Right lobe of liver (tissue), 6 donors: Measurements from ENCODE around the gene PXDN. TPM values are rescaled to one million over a fixed set of nuclear protein-coding genes. Genes with fewer than 3 reads are reported as not detected.

Source experiments
- ATAC-seq, 4 donors: fragments of 200-7000 bp; cut with Tn5 transposase; one replicate each; pipeline ENCODE4 v1.9.1; 2020; ENCODE audit warnings: mild to moderate bottlenecking in 4 of 4, moderate library complexity in 4 of 4
- DNase-seq, 3 donors: peaks; one replicate each; pipeline ENCODE4 v3.0.0-alpha.2; 2020
- H3K27ac ChIP-seq, 3 donors: fragments of 200-600 bp; one replicate each; pipeline ENCODE4 v1.8.0; 2022
- H3K27me3 ChIP-seq, 2 donors: fragments of 200-600 bp; one replicate each; pipeline ENCODE4 v1.8.0; 2022
- H3K36me3 ChIP-seq, 4 donors: fragments of 200-600 bp; sonication (generic) in 1 of 4; one replicate each; pipeline versions ENCODE4 v1.5.1 to v1.8.0; 2017 to 2022; ENCODE audit warnings: control low read depth in 1 of 4
- H3K4me1 ChIP-seq, 4 donors: fragments of 200-600 bp; sonication (generic) in 1 of 4; one replicate each; pipeline versions ENCODE4 v1.5.1 to v1.8.0; 2017 to 2022; ENCODE audit warnings: control low read depth in 1 of 4
- H3K4me3 ChIP-seq, 3 donors: fragments of 200-600 bp; one replicate each; pipeline ENCODE4 v1.8.0; 2022
- H3K9me3 ChIP-seq, 4 donors: fragments of 200-600 bp; sonication (generic) in 1 of 4; one replicate each; pipeline versions ENCODE4 v1.5.1 to v1.8.0; 2017 to 2022; ENCODE audit warnings: control low read depth in 1 of 4
- POLR2A ChIP-seq: fragments of 450-650 bp; IDR thresholded peaks from one replicate; pipeline ENCODE4 v1.6.1; 2017; ENCODE audit warnings: antibody characterized with exemption, mild to moderate bottlenecking
- WGBS: methylation state at CpG from one replicate; pipeline ENCODE4 v1.1.6; 2018; ENCODE audit warnings: low coverage, low lambda C conversion rate; ENCODE audit not compliant: insufficient coverage; ENCODE audit errors: missing lambda C conversion rate; 5-methylcytosine and 5-hydroxymethylcytosine counted together
- intact Hi-C, 2 donors: fragments of 100-400 bp; cut with DNase I; formaldehyde crosslinking; loops; one replicate each; pipeline versions ENCODE4 v1.11.2 to v1.14.1; 2022
- total RNA-seq, 6 experiments: library from RNA; depleted of rRNA in 2 of 6; stranded (reverse); fragments of >200 nt in 2 of 6; fragmentation: NEBNext Ultra II Directional in 3 of 6; extraction: Animal tissue kit (Norgen Biotek cat#: 25700) in 3 of 6; gene quantifications; one replicate each; pipeline versions ENCODE4 v1.1.0 to v1.2.4, GENCODE V29; 2016 to 2023
- TF ChIP-seq, protein P1 (sequence below), 4 donors: fragments of 200-600 bp in 3 of 4; fragments of 450-650 bp in 1 of 4; IDR thresholded peaks; one replicate each; pipeline versions ENCODE4 v1.5.1 to v1.8.0; 2016 to 2022; ENCODE audit warnings: antibody characterized with exemption in 4 of 4, mild to moderate bottlenecking in 2 of 4
- donor health status: DM: no; HTN: yes; CAD: no.
- donor health status: DM: no; HTN: no; CAD: no.
- donor health status: DM: no; HTN: no; CAD: no.
- donor health status: DM: no; HTN: yes; CAD: no.
- donor health status: DM: no; HTN: yes; CAD: no.

Gene PXDN
- total RNA-seq, 6 experiments from 2014 or later = 5.5 to 21.0 (median 11.4) TPM

DNA sequence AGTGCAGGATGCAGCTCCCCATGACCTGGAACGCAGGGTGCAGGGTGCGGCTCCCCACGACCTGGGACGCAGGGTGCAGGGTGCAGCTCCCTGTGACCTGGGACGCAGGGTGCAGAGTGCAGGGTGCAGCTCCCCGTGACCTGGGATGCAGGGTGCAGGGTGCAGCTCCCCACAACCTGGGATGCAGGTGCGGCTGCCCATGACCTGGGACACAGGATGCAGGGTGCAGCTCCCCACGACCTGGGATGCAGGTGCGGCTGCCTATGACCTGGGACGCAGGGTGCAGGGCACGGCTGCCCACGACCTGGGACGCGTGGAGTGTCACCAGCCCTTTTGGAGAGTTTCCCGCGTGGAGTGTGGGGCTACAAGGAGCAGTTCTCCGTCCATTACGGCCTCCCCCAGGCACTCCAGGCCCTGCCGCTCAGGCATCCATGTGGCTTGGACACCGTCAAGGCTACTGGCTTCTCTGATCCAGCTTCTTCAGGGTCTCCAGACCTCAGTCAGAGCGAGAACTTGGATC lies 38.7 kb downstream of the PXDN start:
- H3K9me3 ChIP-seq = no peaks in the 10 kb centered on the region
- intact Hi-C loops = no loop called here
- 100% methylated on average over 1 of the region's 21 CpGs for WGBS
- H3K27ac ChIP-seq = no peak overlapping the region
- no peak overlapping the region for H3K4me3 ChIP-seq
- no peaks in the 10 kb centered on the region for H3K4me1 ChIP-seq
- H3K27me3 ChIP-seq = no peaks in the 10 kb centered on the region
- peak in 1 of 3 donors; percentile 31 for DNase-seq
- TF ChIP-seq POLR2A = no peak
- TF ChIP-seq, protein P1, sequence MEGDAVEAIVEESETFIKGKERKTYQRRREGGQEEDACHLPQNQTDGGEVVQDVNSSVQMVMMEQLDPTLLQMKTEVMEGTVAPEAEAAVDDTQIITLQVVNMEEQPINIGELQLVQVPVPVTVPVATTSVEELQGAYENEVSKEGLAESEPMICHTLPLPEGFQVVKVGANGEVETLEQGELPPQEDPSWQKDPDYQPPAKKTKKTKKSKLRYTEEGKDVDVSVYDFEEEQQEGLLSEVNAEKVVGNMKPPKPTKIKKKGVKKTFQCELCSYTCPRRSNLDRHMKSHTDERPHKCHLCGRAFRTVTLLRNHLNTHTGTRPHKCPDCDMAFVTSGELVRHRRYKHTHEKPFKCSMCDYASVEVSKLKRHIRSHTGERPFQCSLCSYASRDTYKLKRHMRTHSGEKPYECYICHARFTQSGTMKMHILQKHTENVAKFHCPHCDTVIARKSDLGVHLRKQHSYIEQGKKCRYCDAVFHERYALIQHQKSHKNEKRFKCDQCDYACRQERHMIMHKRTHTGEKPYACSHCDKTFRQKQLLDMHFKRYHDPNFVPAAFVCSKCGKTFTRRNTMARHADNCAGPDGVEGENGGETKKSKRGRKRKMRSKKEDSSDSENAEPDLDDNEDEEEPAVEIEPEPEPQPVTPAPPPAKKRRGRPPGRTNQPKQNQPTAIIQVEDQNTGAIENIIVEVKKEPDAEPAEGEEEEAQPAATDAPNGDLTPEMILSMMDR (IDR thresholded peaks at IDR 0.05) = no peak
- no peak for ATAC-seq
- no peaks in the 10 kb centered on the region for H3K36me3 ChIP-seq

DNA sequence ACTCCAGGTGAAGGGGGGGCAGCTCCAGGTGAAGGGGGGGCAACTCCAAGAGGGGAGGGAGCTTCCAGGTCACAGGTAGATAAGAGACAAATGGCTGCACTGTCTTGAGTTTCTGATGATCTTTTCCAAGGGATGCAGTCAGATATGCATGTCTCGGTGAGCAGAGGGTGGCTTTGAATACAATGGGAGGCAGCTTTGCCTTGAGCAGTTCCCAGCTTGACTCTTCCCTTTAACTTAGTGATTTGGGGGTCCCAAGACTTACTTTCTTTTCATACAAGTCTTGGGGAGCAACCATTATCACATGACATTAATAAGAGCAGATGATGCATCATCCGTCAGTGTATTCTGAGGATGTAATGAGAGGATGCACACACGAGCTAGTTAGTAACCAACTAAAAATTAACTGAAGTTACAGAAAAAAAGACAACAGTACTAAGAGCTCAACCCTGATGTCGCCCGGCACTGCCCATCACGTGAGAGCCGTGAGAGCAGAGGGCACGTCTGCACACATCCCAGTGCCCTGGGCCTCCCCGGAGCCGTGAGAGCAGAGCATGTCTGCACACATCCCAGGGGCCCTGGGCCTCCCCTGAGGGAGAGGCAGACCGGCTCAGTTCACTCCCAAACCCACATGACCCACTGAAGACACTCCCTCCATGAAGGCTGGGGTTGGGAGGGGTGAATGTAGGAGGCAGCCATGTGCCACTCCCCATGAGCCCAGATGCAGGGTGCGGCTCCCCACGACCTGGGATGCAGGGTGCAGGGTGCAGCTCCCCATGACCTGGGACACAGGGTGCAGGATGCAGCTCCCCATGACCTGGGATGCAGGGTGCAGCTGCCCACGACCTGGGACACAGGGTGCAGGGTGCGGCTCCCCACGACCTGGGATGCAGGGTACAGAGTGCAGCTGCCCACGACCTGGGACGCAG lies 39.4 kb downstream of the PXDN start:
- H3K4me3 ChIP-seq = no peak overlapping the region
- H3K36me3 ChIP-seq = no peaks in the 10 kb centered on the region
- H3K27me3 ChIP-seq = no peaks in the 10 kb centered on the region
- no peaks in the 10 kb centered on the region for H3K4me1 ChIP-seq
- intact Hi-C loops = no loop called here
- TF ChIP-seq, protein P1 (IDR thresholded peaks at IDR 0.05) = no peak
- TF ChIP-seq POLR2A = no peak
- DNase-seq (peak in 1 of 3 donors; percentile 38), ATAC-seq (peak in 1 of 4 donors; percentile 8)
- H3K27ac ChIP-seq = no peak overlapping the region
- no peaks in the 10 kb centered on the region for H3K9me3 ChIP-seq
- WGBS = 40% methylated on average over 8 of the region's 18 CpGs

DNA sequence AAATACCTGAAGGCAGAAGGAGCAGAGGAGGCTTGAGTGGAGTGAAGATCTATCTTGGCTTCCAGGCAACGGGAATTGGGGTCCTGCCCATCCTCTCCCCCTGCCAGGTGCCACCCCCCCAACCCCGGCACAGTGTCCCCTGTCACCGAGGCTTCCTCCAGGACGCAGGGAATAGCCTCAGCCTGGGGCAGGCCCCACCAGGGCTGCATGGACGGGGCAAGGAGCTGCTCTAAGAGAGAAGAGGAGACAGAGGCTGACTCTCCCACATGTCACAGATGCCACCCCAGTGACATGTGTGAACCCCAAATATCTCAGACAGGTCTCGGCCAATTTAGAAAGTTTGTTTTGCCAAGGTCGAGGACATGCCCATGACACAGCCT lies 42.1 kb downstream of the PXDN start:
- no peaks in the 10 kb centered on the region for H3K9me3 ChIP-seq
- intact Hi-C loops = no loop called here
- no peaks in the 10 kb centered on the region for H3K4me1 ChIP-seq
- H3K27ac ChIP-seq = no peak overlapping the region
- H3K4me3 ChIP-seq = no peak overlapping the region
- TF ChIP-seq POLR2A = no peak
- TF ChIP-seq, protein P1 (IDR thresholded peaks at IDR 0.05) = no peak
- DNase-seq (peak in 1 of 3 donors; percentile 28), ATAC-seq (peak in 1 of 4 donors; percentile 43)
- WGBS = no CpG with 5 or more reads among the region's 7 CpGs
- H3K27me3 ChIP-seq = no peaks in the 10 kb centered on the region
- H3K36me3 ChIP-seq = no peaks in the 10 kb centered on the region

DNA sequence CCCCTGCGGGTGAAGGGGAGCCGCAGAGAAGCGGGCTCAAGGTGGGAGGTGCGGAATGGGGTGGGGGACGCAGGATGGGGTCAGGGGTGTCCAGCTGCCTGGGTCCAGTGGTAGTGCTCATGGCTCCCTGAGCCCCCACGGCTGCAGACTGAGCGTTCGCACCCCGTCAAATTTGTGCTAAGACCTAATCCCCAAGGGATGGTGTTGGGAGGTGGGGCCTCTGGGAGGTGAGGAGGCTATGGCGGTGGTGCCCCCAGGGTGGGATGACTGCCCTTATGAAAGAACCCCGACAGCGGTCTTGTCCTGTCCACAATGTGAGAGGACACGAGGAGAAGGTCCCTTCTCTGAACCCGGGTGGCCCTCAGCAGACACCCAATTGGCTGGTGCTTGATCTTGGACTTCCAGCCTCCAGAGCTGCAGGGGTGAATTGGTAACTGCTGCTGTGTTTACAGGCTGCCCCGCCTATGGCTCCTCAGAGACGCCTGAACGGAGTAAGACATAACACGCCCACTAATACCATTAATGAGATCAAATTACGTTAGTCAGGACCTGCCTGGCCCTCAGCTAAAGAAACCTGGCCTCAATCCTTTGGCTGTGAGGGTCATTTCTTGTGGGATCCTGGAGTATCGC lies 42.6 kb downstream of the PXDN start:
- Histone ChIP-seq H3K4me1 (no peaks in the 10 kb centered on the region), H3K9me3 (no peaks in the 10 kb centered on the region), H3K4me3 (no peak overlapping the region), H3K27me3 (no peaks in the 10 kb centered on the region), H3K27ac (no peak overlapping the region), H3K36me3 (no peaks in the 10 kb centered on the region)
- intact Hi-C loops = no loop called here
- DNase-seq (peak in 1 of 3 donors; percentile 39), ATAC-seq (peak in 1 of 4 donors; percentile 29)
- TF ChIP-seq POLR2A = no peak
- TF ChIP-seq, protein P1 (IDR thresholded peaks at IDR 0.05) = no peak
- 46% methylated on average over 5 of the region's 20 CpGs for WGBS
